Liver (tissue), 9 donors: ENCODE results near the gene NT5M. TPM values are rescaled to one million over a fixed set of nuclear protein-coding genes. Genes with fewer than 3 reads are reported as not detected.

ENCODE experiments used
- DNase-seq: peaks from one replicate; pipeline ENCODE4 v3.0.0-alpha.2; 2017; ENCODE audit warnings: low spot score
- H3K27ac ChIP-seq, 2 donors: one replicate each; pipeline ENCODE4 v1.7.0; 2013; ENCODE audit warnings: inconsistent platforms in 2 of 2, low read length in 2 of 2, control low read depth in 1 of 2, low read depth in 1 of 2, mild to moderate bottlenecking in 1 of 2
- H3K27me3 ChIP-seq, 4 donors: one replicate each; pipeline versions ENCODE4 v1.6.1 to v1.7.0; 2013; ENCODE audit warnings: low read length in 3 of 4, inconsistent platforms in 1 of 4, mild to moderate bottlenecking in 1 of 4, moderate library complexity in 1 of 4; ENCODE audit not compliant: control insufficient read depth in 4 of 4, insufficient read depth in 4 of 4
- H3K36me3 ChIP-seq, 4 donors: one replicate each; pipeline versions ENCODE4 v1.6.1 to v1.7.0; 2013; ENCODE audit warnings: low read length in 3 of 4, mild to moderate bottlenecking in 3 of 4, low read depth in 1 of 4, moderate library complexity in 1 of 4; ENCODE audit not compliant: control insufficient read depth in 4 of 4, insufficient read depth in 3 of 4
- H3K4me1 ChIP-seq, 4 donors: one replicate each; pipeline versions ENCODE4 v1.6.1 to v1.7.0; 2013; ENCODE audit warnings: low read length in 3 of 4, mild to moderate bottlenecking in 3 of 4, moderate library complexity in 1 of 4; ENCODE audit not compliant: control insufficient read depth in 4 of 4, insufficient read depth in 4 of 4
- H3K4me3 ChIP-seq, 3 donors: one replicate each; pipeline versions ENCODE4 v1.6.1 to v1.7.0; 2013; ENCODE audit warnings: low read length in 3 of 3, control low read depth in 1 of 3, low read depth in 1 of 3, mild to moderate bottlenecking in 1 of 3
- H3K9ac ChIP-seq, 2 donors: one replicate each; pipeline ENCODE4 v1.7.0; 2013; ENCODE audit warnings: low read length in 2 of 2, mild to moderate bottlenecking in 2 of 2, moderate library complexity in 2 of 2, control low read depth in 1 of 2, low read depth in 1 of 2
- H3K9me3 ChIP-seq, 4 donors: one replicate each; pipeline versions ENCODE4 v1.6.1 to v1.7.0; 2013; ENCODE audit warnings: low read length in 3 of 4; ENCODE audit not compliant: control insufficient read depth in 4 of 4
- EGR1 ChIP-seq, 2 donors: IDR thresholded peaks; 2 replicates each; pipeline ENCODE4 v1.6.1; 2016 to 2018; ENCODE audit warnings: antibody characterized with exemption in 2 of 2, low read depth in 2 of 2
- FOXA1 ChIP-seq: IDR thresholded peaks from 2 replicates; pipeline ENCODE4 v1.6.1; 2016; ENCODE audit warnings: antibody characterized with exemption
- FOXA2 ChIP-seq: IDR thresholded peaks from 2 replicates; pipeline ENCODE4 v1.6.1; 2016; ENCODE audit warnings: antibody characterized with exemption
- GABPA ChIP-seq, 2 donors: IDR thresholded peaks in 1 of 2; conservative IDR thresholded peaks in 1 of 2; 2 replicates each; pipeline ENCODE4 v1.6.1; 2016; ENCODE audit warnings: antibody characterized with exemption in 2 of 2, mild to moderate bottlenecking in 1 of 2, moderate library complexity in 1 of 2
- HNF4A ChIP-seq, 2 donors: conservative IDR thresholded peaks; 2 replicates each; pipeline ENCODE4 v1.6.1; 2016; ENCODE audit warnings: antibody characterized with exemption in 2 of 2, mild to moderate bottlenecking in 2 of 2
- HNF4G ChIP-seq: IDR thresholded peaks from 2 replicates; pipeline ENCODE4 v1.6.1; 2016; ENCODE audit warnings: antibody characterized with exemption
- JUND ChIP-seq, 2 donors: IDR thresholded peaks; 2 replicates each; pipeline ENCODE4 v1.6.1; 2016; ENCODE audit warnings: antibody characterized with exemption in 2 of 2
- NR2F2 ChIP-seq: IDR thresholded peaks from 2 replicates; pipeline ENCODE4 v1.6.1; 2016; ENCODE audit warnings: antibody characterized with exemption
- RAD21 ChIP-seq, 2 donors: IDR thresholded peaks; 2 replicates each; pipeline ENCODE4 v1.6.1; 2016; ENCODE audit warnings: antibody characterized with exemption in 2 of 2, mild to moderate bottlenecking in 2 of 2
- RXRA ChIP-seq, 2 donors: IDR thresholded peaks; 2 replicates each; pipeline ENCODE4 v1.6.1; 2017 to 2018; ENCODE audit warnings: antibody characterized with exemption in 2 of 2, mild to moderate bottlenecking in 1 of 2
- SP1 ChIP-seq: IDR thresholded peaks from 2 replicates; pipeline ENCODE4 v1.6.1; 2018; ENCODE audit warnings: antibody characterized with exemption, mild to moderate bottlenecking
- TAF1 ChIP-seq: conservative IDR thresholded peaks from 2 replicates; pipeline ENCODE4 v1.6.1; 2016; ENCODE audit warnings: antibody characterized with exemption, mild to moderate bottlenecking
- YY1 ChIP-seq: IDR thresholded peaks from 2 replicates; pipeline ENCODE4 v1.6.1; 2016; ENCODE audit warnings: antibody characterized with exemption, mild to moderate bottlenecking
- WGBS: extraction: QIAGEN DNeasy Blood & Tissue Kit; methylation state at CpG from one replicate; pipeline ENCODE4 v1.1.7; 2013; 5-methylcytosine and 5-hydroxymethylcytosine counted together
- polyA plus RNA-seq, 2 donors: library from polyadenylated mRNA; stranded (reverse) in 1 of 2; unstranded in 1 of 2; fragments of 200-250 nt in 1 of 2; fragments of >200 nt in 1 of 2; fragmentation: Nextera tagmentation in 1 of 2; extraction: Ambion mirVana in 1 of 2; gene quantifications; one replicate each; pipeline versions ENCODE4 v1.2.1 to v1.2.3, GENCODE V29; 2013 to 2015
- total RNA-seq, 2 donors: library from RNA; depleted of rRNA; stranded (reverse); fragments of >200 nt; gene quantifications; one replicate each; pipeline ENCODE4 v1.2.3, GENCODE V29; 2014
- TF ChIP-seq, protein P1 (sequence below): IDR thresholded peaks from 2 replicates; pipeline ENCODE4 v1.6.1; 2016; ENCODE audit warnings: antibody characterized with exemption
- TF ChIP-seq, protein P2 (sequence below): IDR thresholded peaks from 2 replicates; pipeline ENCODE4 v1.6.1; 2016; ENCODE audit warnings: antibody characterized with exemption
- TF ChIP-seq, protein P3 (sequence below): IDR thresholded peaks from 2 replicates; pipeline ENCODE4 v1.6.1; 2016; ENCODE audit warnings: antibody characterized with exemption
- TF ChIP-seq, protein P4 (sequence below): IDR thresholded peaks from 2 replicates; pipeline ENCODE4 v1.6.1; 2016; ENCODE audit warnings: antibody characterized with exemption, mild to moderate bottlenecking
- TF ChIP-seq, protein P5 (sequence below): fragments of 150-350 bp; IDR thresholded peaks from 2 replicates; pipeline ENCODE4 v1.5.1; 2017; ENCODE audit warnings: improper control_type of control experiment, low read depth, low read length; ENCODE audit not compliant: missing input control
- donor health status: healthy.
- donor health status: healthy.
- donor health status: healthy.
- donor health status: healthy.
- donor health status: healthy.

The NT5M gene
- total and polyA plus RNA-seq, 4 donors: 0.42 to 7.9 (median 0.66) TPM

DNA sequence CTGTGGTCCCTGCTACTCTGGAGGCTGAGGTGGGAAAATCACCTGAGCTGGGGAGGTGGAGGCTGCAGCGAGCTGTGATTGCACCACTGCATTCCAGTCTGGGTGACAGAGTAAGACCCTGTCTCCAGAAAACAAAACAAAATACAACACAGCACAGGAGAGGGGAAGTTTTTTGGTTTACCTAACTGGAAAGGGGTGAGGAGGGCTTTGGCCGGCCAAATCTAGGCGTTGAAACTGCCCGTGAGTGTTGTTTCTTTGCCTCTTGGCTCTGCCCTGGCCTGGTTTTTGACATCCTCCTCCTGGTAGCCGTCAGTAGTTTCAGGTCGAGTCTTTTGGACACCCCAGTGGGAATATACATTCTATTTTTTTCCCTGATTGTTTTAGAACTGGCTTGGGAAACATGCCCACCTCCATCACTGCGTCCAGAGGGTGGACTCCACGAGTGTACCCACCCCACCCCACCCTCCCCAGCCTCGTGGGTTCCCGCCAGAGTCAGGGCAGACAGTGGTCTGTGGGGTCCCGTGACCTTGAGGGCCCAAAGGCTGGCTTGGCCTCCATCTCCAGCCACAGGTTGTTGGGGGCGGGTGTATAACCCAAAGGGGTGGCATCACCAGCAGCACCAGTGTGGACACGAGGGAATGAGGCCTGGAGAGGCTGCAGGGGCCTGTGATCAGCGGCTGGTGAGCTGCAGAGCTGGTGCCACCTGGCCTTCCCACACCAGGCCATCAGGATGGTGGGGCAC lies 42.7 kb downstream of the NT5M start:
- no peak for TF ChIP-seq EGR1 (IDR thresholded peaks at IDR 0.05; ENCODE audit: low read depth in 2 of 2)
- no peak for TF ChIP-seq HNF4A (conservative IDR thresholded peaks at IDR 0.05)
- TF ChIP-seq FOXA2: no peak
- TF ChIP-seq RXRA (IDR thresholded peaks at IDR 0.05): no peak
- no peak for TF ChIP-seq YY1
- TF ChIP-seq, protein P1, sequence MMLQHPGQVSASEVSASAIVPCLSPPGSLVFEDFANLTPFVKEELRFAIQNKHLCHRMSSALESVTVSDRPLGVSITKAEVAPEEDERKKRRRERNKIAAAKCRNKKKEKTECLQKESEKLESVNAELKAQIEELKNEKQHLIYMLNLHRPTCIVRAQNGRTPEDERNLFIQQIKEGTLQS: no peak
- no peak for TF ChIP-seq JUND (IDR thresholded peaks at IDR 0.05)
- TF ChIP-seq, protein P2, sequence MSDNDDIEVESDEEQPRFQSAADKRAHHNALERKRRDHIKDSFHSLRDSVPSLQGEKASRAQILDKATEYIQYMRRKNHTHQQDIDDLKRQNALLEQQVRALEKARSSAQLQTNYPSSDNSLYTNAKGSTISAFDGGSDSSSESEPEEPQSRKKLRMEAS: no peak
- TF ChIP-seq FOXA1: no peak
- TF ChIP-seq, protein P3, sequence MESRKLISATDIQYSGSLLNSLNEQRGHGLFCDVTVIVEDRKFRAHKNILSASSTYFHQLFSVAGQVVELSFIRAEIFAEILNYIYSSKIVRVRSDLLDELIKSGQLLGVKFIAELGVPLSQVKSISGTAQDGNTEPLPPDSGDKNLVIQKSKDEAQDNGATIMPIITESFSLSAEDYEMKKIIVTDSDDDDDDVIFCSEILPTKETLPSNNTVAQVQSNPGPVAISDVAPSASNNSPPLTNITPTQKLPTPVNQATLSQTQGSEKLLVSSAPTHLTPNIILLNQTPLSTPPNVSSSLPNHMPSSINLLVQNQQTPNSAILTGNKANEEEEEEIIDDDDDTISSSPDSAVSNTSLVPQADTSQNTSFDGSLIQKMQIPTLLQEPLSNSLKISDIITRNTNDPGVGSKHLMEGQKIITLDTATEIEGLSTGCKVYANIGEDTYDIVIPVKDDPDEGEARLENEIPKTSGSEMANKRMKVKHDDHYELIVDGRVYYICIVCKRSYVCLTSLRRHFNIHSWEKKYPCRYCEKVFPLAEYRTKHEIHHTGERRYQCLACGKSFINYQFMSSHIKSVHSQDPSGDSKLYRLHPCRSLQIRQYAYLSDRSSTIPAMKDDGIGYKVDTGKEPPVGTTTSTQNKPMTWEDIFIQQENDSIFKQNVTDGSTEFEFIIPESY: no peak
- TF ChIP-seq, protein P4, sequence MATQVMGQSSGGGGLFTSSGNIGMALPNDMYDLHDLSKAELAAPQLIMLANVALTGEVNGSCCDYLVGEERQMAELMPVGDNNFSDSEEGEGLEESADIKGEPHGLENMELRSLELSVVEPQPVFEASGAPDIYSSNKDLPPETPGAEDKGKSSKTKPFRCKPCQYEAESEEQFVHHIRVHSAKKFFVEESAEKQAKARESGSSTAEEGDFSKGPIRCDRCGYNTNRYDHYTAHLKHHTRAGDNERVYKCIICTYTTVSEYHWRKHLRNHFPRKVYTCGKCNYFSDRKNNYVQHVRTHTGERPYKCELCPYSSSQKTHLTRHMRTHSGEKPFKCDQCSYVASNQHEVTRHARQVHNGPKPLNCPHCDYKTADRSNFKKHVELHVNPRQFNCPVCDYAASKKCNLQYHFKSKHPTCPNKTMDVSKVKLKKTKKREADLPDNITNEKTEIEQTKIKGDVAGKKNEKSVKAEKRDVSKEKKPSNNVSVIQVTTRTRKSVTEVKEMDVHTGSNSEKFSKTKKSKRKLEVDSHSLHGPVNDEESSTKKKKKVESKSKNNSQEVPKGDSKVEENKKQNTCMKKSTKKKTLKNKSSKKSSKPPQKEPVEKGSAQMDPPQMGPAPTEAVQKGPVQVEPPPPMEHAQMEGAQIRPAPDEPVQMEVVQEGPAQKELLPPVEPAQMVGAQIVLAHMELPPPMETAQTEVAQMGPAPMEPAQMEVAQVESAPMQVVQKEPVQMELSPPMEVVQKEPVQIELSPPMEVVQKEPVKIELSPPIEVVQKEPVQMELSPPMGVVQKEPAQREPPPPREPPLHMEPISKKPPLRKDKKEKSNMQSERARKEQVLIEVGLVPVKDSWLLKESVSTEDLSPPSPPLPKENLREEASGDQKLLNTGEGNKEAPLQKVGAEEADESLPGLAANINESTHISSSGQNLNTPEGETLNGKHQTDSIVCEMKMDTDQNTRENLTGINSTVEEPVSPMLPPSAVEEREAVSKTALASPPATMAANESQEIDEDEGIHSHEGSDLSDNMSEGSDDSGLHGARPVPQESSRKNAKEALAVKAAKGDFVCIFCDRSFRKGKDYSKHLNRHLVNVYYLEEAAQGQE: no peak
- TF ChIP-seq TAF1: no peak
- TF ChIP-seq RAD21 (IDR thresholded peaks at IDR 0.05): no peak
- TF ChIP-seq GABPA (IDR thresholded peaks at IDR 0.05 in 1 of 2, conservative IDR thresholded peaks at IDR 0.05 in 1 of 2): no peak
- TF ChIP-seq NR2F2: no peak
- TF ChIP-seq HNF4G: no peak
- no peak for TF ChIP-seq SP1
- TF ChIP-seq, protein P5, sequence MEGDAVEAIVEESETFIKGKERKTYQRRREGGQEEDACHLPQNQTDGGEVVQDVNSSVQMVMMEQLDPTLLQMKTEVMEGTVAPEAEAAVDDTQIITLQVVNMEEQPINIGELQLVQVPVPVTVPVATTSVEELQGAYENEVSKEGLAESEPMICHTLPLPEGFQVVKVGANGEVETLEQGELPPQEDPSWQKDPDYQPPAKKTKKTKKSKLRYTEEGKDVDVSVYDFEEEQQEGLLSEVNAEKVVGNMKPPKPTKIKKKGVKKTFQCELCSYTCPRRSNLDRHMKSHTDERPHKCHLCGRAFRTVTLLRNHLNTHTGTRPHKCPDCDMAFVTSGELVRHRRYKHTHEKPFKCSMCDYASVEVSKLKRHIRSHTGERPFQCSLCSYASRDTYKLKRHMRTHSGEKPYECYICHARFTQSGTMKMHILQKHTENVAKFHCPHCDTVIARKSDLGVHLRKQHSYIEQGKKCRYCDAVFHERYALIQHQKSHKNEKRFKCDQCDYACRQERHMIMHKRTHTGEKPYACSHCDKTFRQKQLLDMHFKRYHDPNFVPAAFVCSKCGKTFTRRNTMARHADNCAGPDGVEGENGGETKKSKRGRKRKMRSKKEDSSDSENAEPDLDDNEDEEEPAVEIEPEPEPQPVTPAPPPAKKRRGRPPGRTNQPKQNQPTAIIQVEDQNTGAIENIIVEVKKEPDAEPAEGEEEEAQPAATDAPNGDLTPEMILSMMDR: no peak
- Histone ChIP-seq H3K4me1 (peaks cover 0 to 1% (median 0%) of the 10 kb centered on the region in 4 donors), H3K36me3 (no peaks in the 10 kb centered on the region), H3K27me3 (no peaks in the 10 kb centered on the region), H3K27ac (no peak overlapping the region), H3K9ac (no peak overlapping the region), H3K4me3 (no peak overlapping the region), H3K9me3 (no peaks in the 10 kb centered on the region)
- no peak for DNase-seq
- 93% methylated on average over 14 of the region's 14 CpGs for WGBS
